ENCODE results near the gene CRYBB3.

GRCh38 chr22:25167834-25168601, 31.6 kb upstream of the CRYBB3 start:
- TF ChIP-seq MYC (IDR thresholded peaks at IDR 0.05; ENCODE audit: insufficient read depth, insufficient read length, insufficient replicate concordance, low read length, severe bottlenecking): no peak
- no peak for TF ChIP-seq SIX5 (IDR thresholded peaks at IDR 0.05; ENCODE audit: low read depth, low read length, severe bottlenecking)
- TF ChIP-seq, protein P1, sequence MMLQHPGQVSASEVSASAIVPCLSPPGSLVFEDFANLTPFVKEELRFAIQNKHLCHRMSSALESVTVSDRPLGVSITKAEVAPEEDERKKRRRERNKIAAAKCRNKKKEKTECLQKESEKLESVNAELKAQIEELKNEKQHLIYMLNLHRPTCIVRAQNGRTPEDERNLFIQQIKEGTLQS (IDR thresholded peaks at IDR 0.05; ENCODE audit: borderline replicate concordance, extremely low read depth, low read depth, low read length): no peak
- TF ChIP-seq, protein P2, sequence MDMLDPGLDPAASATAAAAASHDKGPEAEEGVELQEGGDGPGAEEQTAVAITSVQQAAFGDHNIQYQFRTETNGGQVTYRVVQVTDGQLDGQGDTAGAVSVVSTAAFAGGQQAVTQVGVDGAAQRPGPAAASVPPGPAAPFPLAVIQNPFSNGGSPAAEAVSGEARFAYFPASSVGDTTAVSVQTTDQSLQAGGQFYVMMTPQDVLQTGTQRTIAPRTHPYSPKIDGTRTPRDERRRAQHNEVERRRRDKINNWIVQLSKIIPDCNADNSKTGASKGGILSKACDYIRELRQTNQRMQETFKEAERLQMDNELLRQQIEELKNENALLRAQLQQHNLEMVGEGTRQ (IDR thresholded peaks at IDR 0.05; ENCODE audit: borderline replicate concordance, low read depth, low read length): no peak
- TF ChIP-seq EZH2 (IDR thresholded peaks at IDR 0.05; ENCODE audit: borderline replicate concordance, control insufficient read depth, low read depth, low read length): no peak
- TF ChIP-seq CHD2 (IDR thresholded peaks at IDR 0.05; ENCODE audit: borderline replicate concordance, low read depth, low read length): no peak
- no peak for TF ChIP-seq POLR2A (IDR thresholded peaks at IDR 0.05; ENCODE audit: low read depth, low read length)

Measured in GM12878 (cell line).